GM12801 (cell line): ENCODE measurements around the gene CORO6.

Source experiments
- TF ChIP-seq, protein P1 (sequence below): IDR thresholded peaks from one replicate; pipeline ENCODE4 v1.5.1; 2011; ENCODE audit warnings: control low read depth; ENCODE audit not compliant: insufficient read length; ENCODE audit errors: extremely low read depth

The CORO6 gene

DNA sequence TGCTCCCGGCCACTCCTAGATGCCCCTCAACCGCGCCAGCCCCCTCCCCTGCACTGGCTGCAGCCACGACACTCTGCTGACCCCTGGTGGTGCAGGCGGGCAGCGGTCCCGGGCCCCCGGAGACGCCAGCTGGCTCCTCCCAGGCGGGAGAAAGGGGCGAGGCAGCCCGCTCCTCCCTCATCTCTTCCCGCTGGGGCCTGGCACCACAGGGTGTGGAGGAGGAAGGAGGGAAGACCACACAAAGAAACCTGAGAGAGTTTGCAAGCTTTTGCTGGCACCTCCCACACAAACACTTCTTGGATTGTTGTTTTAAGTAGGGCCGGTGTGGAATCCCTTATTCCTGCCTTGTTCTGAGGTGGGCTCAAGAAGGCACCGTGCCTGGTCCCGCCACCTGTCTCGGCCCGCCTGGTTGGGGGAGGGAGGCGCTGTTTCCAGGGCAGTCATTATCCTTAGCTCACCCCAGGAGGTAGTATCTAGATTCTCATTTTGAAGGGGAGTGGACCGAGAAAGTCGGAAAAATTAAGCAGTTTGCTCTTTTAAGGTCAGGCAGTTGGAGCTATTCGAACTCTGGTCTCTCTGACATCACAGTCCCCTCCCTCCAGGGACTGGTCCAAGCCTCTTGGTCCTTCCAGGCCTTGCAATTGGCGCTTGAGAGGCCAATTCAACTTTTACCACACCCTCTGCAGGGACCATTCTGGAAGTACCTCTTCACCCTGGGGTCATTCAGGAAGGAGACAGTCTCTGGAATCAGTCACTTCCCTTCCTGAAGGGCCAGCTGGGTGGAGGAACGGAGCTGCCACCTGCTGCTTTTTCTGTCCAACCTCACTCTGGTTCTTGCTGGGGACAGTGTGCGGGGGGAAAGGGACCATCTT lies 30.7 kb downstream of the CORO6 start:
- TF ChIP-seq, protein P1, sequence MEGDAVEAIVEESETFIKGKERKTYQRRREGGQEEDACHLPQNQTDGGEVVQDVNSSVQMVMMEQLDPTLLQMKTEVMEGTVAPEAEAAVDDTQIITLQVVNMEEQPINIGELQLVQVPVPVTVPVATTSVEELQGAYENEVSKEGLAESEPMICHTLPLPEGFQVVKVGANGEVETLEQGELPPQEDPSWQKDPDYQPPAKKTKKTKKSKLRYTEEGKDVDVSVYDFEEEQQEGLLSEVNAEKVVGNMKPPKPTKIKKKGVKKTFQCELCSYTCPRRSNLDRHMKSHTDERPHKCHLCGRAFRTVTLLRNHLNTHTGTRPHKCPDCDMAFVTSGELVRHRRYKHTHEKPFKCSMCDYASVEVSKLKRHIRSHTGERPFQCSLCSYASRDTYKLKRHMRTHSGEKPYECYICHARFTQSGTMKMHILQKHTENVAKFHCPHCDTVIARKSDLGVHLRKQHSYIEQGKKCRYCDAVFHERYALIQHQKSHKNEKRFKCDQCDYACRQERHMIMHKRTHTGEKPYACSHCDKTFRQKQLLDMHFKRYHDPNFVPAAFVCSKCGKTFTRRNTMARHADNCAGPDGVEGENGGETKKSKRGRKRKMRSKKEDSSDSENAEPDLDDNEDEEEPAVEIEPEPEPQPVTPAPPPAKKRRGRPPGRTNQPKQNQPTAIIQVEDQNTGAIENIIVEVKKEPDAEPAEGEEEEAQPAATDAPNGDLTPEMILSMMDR, result no peak

DNA sequence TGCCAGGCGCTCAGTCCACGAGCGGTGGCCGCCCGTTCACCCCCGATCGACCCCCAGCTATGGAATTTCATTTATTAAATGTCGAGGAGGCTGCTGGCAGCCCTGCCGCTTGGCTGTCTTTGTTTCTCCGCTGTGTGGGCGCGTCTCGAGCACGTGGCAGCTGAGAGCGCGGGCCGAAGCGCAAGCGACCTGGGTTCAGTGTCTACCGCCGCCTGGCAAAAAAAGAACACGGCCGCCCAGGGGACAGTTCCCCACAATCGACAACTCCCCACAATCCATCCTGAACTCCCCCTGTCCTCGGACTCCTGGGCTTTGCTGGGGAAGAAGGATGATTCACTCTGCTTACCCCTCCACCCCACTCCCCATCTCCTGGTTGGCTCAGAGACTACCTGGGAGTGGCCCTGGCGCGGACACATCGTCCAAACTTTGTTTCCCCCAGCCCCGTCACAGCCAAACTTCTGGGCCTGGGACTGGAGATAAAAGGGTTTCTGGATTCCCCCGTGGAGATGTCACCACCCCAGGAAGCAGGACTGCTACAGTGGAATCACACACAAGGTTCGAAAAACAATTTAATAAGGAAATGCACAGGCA lies 31.5 kb downstream of the CORO6 start:
- TF ChIP-seq, protein P1, result no peak

DNA sequence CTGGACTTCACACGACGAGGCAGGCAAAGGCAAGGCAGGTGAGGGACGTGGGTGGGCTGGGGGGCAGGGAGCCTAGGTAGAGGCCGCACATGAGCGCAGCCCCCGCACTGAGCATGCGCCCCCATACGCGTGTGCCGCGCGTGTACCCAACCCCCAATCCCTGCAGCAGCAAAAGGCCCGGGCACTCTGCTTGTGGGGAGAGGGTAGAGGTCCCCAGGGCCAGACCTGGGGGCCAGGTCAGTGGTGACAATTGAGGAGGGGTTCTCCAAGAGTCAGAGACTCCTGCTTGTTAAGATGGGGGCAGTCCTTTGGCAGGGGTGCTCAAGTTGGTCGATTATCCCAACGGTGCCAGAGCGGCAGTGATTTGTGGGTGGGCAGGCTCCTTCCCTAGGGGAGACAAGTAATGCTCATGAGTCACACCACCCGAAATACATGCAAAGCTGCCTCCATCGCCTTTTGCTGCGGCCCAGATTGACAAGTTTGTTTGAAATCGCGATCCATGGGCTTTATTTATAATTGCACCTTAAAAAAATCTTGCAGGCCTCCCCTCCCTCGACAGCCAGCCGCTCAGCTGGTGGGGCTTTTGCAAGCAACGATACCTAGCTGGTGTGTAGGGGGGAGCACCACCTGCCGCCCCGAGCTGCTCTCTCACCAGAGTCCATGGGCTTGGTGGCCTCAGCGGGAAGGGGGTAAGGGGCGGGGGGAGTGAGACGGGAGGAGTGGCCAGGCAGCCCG lies 32.1 kb downstream of the CORO6 start:
- TF ChIP-seq, protein P1, result no peak

DNA sequence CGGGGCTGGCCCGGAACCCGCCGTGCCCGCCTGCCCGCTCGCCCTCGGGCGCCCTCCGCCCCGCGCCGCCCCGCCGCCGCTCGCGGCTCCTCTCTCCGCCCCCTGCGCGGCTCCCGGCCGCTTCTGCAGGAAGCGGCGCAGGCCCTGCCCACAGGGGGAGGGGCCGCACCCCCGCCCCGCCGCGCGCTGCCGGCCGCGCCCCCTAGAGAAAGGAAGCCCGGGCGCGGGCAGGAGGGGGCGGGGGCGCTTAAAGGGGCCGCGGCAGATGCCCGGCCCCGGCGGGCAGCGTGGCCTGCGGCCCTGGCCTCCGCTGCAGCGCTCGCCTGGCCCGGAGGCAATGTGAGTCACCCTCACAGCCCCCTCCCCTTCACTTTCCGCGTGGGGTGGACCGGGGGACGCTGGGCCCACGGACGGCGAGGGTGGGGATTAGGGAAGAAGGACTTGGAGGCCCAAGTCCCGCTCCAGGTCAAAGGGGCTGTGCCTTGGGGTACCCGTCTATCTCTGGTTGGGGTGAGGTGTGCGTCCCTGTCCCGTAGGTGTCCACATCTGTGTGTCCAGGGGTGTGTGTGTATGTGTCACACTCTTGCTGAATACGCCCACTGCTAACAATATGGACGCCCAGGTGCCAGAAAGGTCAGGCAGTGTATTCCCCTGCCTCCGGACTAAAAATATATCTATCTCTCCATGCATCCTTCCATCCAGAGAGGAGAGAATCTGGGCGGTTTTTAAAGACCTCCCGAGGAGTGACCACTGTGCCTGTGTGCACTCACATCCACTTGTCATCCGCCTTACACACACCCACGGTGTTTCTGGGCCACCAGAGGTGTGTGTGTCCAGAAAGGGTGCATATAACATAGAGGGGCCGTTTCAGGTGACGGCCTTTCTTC lies 32.9 kb downstream of the CORO6 start, which contains the start of gene GIT1:
TSS of gene GIT1 (minus strand) at position 125 of the 887 bp plus-strand sequence. CDS start 270 bp downstream, outside the sequence.
- TF ChIP-seq, protein P1, result no peak

DNA sequence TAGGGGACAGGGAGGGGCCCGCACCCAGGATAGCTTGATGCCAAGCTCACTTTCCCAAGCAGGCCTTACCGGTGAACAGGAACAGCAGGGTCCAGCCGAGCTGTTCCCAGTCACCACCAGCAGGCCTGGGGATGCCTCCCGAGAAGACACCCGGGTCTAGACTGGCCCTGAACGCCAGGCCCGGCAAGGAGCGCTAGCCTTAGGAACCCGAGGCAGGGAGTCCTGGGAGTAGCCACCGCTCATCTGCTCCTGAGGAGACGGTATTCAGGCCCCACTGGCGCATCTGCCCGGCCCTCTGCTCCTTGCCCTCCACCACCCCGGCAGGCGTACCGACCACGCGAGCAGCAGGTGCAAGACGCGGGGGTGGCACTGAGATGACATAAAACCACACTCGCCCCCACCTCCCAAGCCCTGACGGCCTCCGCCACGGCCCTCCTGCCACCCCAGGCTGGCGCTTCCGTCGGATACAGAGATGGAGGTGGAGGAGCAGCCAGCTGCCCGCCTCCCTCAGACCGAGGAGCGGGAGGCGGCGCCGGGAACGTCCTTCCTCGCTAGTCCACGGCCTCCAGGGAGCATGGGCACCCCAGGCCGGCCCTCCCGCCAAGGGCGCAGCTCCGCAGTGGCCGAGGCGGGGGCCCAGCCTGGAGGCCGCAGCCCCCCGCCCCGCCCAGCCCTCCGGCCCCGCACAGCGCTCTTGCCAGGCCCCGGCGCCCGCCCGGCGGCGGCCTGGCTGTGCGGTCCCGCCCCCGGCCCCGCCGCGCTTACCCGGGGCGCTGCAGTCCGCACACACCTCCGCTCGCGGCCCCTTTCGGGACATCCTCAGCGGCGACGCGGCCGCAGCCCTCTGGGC lies 33.9 kb downstream of the CORO6 start:
- TF ChIP-seq, protein P1, result no peak

DNA sequence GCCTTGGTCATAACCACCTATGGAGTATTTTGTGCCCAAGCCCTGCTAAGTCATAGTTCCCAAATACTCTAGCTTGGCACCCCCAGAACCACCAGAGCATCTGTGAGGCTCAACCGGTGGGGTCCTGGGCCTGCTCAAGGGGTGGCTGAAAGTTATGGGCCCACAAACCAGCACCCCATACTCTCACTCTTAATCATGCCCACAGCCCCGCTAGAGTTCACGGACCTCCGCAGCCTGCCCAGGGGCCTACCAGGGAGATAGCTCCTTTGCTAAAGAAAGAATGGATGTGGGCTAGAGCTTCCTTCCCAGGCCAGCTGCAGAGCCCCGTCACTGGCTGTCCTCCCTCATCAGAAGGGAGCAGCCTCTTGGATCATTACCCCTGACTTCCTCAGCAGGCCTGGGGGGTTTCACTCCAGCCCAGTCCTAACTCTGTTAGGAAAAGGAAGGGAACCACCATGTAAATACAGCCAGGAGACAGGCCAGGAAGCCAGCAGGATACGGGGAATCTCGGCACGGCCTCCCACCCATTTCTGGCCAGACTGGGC lies 34.6 kb downstream of the CORO6 start:
- TF ChIP-seq, protein P1, result no peak
